Measurements from ENCODE around the gene MRTFB. TPM values are rescaled to one million over a fixed set of nuclear protein-coding genes. Genes with fewer than 3 reads are reported as not detected.

MRTFB gene
- total and polyA plus RNA-seq, 5 donors: 12.9 to 61.8 (median 44.8) TPM

DNA sequence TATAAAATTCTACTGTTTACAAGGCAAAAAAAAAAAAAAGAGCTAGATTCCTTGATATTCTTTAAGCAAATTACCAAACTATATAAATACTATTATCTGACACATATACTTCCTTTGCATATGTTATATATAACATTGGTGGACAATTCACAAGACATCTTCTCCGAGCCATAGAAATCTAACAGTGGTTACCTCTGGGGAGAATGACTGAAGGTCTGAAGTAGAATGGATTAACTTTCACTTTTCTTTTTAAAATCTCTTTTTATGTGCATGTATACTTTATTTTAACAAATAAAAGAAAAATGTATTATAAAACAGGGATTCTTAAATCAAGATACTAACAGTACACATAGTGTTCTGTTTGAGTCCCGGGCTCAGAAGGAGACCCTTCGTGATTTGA is 131.0 kb downstream of the MRTFB start:
- Histone ChIP-seq H3K27ac (ENCODE audit: low read length) (no peak overlapping the region), H3K9me3 (ENCODE audit: control insufficient read depth, low read length) (no peaks in the 10 kb centered on the region), H3K4me3 (ENCODE audit: low read length) (peak overlapping the region; percentile 45), H3K4me1 (ENCODE audit: control insufficient read depth, insufficient read depth, low read length) (peaks cover 7% of the 10 kb centered on the region), H3K27me3 (ENCODE audit: control insufficient read depth, insufficient read depth) (no peaks in the 10 kb centered on the region)
- ATAC-seq (no peak), DNase-seq (no peak)
- intact Hi-C loops (cut with DNase I): no loop called here
- 61% methylated on average over 3 of the region's 3 CpGs for WGBS

DNA sequence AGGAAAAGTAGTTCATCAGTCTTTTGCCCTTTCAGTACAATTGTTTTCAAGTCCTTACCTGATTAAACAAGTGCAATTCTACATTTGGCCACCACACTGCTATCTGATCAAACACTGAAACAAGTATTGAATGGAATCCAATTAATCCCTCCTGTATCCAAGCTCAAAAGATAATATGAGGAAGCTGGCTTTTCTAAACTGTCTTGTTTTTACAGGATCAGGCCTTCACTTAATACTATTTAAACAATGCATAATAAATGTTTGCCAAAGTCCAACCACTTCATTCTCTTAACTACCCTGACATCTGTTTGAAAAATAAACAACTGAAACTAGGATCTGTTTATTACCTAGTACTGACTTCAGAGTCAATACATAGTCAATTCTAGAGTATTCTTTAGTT is 131.6 kb downstream of the MRTFB start:
- H3K9me3 ChIP-seq (ENCODE audit: control insufficient read depth, low read length): no peaks in the 10 kb centered on the region
- no peaks in the 10 kb centered on the region for H3K27me3 ChIP-seq (ENCODE audit: control insufficient read depth, insufficient read depth)
- DNase-seq (no peak), ATAC-seq (peak; percentile 57 to 69)
- intact Hi-C loops (cut with DNase I): no loop called here
- no peak overlapping the region for H3K27ac ChIP-seq (ENCODE audit: low read length)
- H3K4me3 ChIP-seq (ENCODE audit: low read length): no peak overlapping the region
- H3K4me1 ChIP-seq (ENCODE audit: control insufficient read depth, insufficient read depth, low read length): peaks cover 7% of the 10 kb centered on the region

DNA sequence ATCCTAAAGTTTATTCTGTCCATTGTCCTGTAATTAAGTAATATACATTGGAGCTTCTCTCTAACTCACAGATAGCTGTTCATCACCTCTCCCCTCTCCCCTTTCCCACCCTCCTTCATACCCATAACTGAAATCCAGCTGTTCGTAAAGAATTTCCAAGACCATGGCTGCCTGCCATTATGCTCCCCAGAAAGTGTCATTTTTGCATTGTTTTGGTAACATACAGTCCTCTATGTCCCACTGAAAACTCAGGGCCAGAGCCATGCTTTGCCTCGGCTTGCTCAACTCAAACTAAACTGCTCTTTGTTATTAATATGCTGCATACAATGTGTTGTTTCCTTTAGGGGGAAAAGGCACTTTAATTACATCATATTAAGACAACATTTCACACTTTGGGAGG is 132.0 kb downstream of the MRTFB start:
- Histone ChIP-seq H3K27me3 (ENCODE audit: control insufficient read depth, insufficient read depth) (no peaks in the 10 kb centered on the region), H3K4me3 (ENCODE audit: low read length) (no peak overlapping the region), H3K9me3 (ENCODE audit: control insufficient read depth, low read length) (no peaks in the 10 kb centered on the region), H3K4me1 (ENCODE audit: control insufficient read depth, insufficient read depth, low read length) (peaks cover 7% of the 10 kb centered on the region), H3K27ac (ENCODE audit: low read length) (peak overlapping the region; percentile 51)
- 46% methylated on average over 2 of the region's 2 CpGs for WGBS
- DNase-seq (no peak), ATAC-seq (peak in 1 of 2 donors; percentile 31)
- intact Hi-C loops (cut with DNase I): no loop called here

DNA sequence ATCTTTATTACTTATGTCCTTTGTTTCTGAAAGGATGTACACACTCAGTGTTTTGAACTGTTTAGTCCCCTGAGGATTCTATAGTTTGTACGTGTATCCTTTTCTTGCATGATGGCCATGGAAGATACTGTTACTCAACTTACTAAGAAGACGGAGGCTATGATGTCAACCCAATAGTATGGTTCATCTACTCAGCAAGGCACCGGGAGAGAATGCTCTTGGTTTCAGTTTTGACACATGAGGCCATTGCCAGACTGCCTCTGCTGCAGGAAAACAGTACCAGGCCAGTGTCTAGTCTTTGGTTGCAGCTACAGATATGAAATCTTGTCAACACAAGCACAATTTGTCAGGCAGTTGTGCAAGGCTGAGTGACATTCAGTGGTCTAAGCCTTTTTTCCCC is 134.5 kb downstream of the MRTFB start:
- intact Hi-C loops (cut with DNase I): no loop called here
- H3K27me3 ChIP-seq (ENCODE audit: control insufficient read depth, insufficient read depth): no peaks in the 10 kb centered on the region
- H3K9me3 ChIP-seq (ENCODE audit: control insufficient read depth, low read length): no peaks in the 10 kb centered on the region
- H3K27ac ChIP-seq (ENCODE audit: low read length): no peak overlapping the region
- DNase-seq (no peak), ATAC-seq (no peak)
- WGBS: 71% methylated on average over 3 of the region's 3 CpGs
- H3K4me3 ChIP-seq (ENCODE audit: low read length): no peak overlapping the region
- H3K4me1 ChIP-seq (ENCODE audit: control insufficient read depth, insufficient read depth, low read length): peaks cover 6% of the 10 kb centered on the region

DNA sequence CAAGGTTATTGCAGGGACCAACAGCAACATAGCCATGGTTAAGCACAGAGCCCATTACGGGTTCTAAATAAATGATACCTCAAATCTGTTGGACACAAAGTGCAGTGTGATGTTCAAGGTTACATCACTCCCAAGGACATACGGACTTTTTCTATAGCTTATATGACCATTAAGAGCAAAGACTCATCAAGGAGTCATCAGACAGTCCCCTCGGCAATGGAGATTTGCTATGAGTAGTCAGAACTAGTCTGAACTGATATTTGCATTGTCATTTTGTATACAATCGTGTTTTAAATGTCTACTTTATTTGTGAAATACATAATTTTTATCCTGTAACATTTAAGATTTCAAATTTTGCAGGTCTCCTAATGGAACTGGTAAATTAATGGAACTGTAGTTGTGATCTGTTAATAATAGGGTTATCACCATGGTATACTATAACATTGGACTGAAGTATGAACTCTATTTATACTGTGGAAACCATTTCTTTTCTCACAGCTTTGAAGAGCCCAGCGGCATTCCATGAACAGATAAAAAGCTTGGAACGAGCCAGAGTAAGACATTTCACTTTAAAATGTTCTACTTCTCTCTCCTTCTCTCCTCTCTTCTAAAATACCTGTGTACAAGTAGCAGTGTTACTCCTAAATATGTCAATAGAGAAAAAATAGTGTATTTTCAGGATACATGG is 140.9 kb downstream of the MRTFB start:
- peaks cover 2% of the 10 kb centered on the region for H3K4me1 ChIP-seq (ENCODE audit: control insufficient read depth, insufficient read depth, low read length)
- ATAC-seq (peak; percentile 45 to 68), DNase-seq (no peak)
- no peaks in the 10 kb centered on the region for H3K27me3 ChIP-seq (ENCODE audit: control insufficient read depth, insufficient read depth)
- H3K4me3 ChIP-seq (ENCODE audit: low read length): no peak overlapping the region
- no peaks in the 10 kb centered on the region for H3K9me3 ChIP-seq (ENCODE audit: control insufficient read depth, low read length)
- no peak overlapping the region for H3K27ac ChIP-seq (ENCODE audit: low read length)
- 75% methylated on average over 6 of the region's 6 CpGs for WGBS
- intact Hi-C loops (cut with DNase I): no loop called here

DNA sequence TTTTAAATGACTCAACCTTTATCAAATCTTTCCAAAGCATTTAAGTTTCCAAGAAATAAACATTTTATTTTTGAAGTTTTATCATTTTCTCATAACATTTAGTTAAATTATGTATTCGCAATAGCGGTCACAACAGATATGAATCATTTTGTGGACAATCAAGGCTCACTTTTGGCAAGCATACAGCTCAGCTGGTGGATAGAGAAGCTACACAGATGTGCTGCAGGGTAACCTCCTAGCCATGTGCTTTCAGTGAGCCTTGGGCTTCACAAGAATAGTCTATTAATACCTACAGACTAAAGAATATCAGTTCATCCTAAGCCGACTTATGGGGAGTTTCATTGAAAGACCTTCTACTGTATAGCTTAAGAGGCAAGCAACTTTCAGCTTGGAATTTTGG is 144.8 kb downstream of the MRTFB start:
- intact Hi-C loops (cut with DNase I): no loop called here
- Histone ChIP-seq H3K27me3 (ENCODE audit: control insufficient read depth, insufficient read depth) (no peaks in the 10 kb centered on the region), H3K27ac (ENCODE audit: low read length) (no peak overlapping the region), H3K4me3 (ENCODE audit: low read length) (no peak overlapping the region), H3K4me1 (ENCODE audit: control insufficient read depth, insufficient read depth, low read length) (peaks cover 2% of the 10 kb centered on the region), H3K9me3 (ENCODE audit: control insufficient read depth, low read length) (no peaks in the 10 kb centered on the region)
- no peak for DNase-seq
- ATAC-seq: no peak
- WGBS: 94% methylated on average over 3 of the region's 3 CpGs

DNA sequence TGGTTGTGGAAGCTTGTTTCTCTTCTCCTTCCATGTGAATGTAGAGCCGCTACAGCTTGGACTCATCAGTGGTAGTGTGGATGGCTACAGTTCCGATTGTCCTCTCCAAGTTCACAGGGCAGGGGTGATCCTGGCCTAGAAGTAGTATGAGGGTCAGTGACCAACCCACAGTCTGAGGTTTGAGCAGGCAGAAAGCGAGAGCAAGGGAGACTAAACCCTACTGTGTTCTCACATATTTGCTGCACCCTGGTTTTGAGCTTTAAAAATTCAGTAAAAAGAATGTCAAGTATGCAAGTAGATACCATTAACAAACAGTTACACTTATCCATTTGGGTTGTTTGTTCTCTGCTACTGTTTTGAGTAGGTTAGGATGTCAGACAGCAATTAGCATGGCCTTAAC is 148.9 kb downstream of the MRTFB start:
- H3K4me3 ChIP-seq (ENCODE audit: low read length): no peak overlapping the region
- peak in 1 of 2 donors; percentile 16 for ATAC-seq
- H3K9me3 ChIP-seq (ENCODE audit: control insufficient read depth, low read length): no peaks in the 10 kb centered on the region
- no peak for DNase-seq
- intact Hi-C loops (cut with DNase I): no loop called here
- H3K27ac ChIP-seq (ENCODE audit: low read length): peak overlapping the region; percentile 13
- H3K27me3 ChIP-seq (ENCODE audit: control insufficient read depth, insufficient read depth): no peaks in the 10 kb centered on the region
- no peaks in the 10 kb centered on the region for H3K4me1 ChIP-seq (ENCODE audit: control insufficient read depth, insufficient read depth, low read length)
- WGBS: 90% methylated on average over 3 of the region's 3 CpGs

DNA sequence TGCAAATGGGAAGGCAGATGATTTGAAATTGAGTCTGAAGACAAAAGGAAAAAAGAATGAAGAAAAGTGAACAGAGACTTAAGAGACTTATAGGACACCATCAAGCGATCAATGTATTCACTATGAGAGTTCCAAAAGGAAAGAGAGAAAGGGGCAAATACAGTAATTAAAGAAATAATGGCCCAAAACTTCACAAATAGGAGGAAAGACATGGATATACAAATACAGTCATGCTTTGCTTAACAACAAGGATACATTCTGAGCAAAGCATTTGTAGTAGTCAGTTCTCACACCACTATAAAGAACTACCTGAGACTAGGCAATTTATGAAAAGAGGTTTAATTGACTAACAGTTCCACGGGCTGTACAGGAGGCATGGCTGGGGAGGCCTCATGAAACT is 152.5 kb downstream of the MRTFB start:
- no peak overlapping the region for H3K27ac ChIP-seq (ENCODE audit: low read length)
- DNase-seq (no peak), ATAC-seq (no peak)
- intact Hi-C loops (cut with DNase I): no loop called here
- H3K4me1 ChIP-seq (ENCODE audit: control insufficient read depth, insufficient read depth, low read length): no peaks in the 10 kb centered on the region
- WGBS: 97% methylated on average over 2 of the region's 2 CpGs
- H3K4me3 ChIP-seq (ENCODE audit: low read length): no peak overlapping the region
- H3K27me3 ChIP-seq (ENCODE audit: control insufficient read depth, insufficient read depth): no peaks in the 10 kb centered on the region
- no peaks in the 10 kb centered on the region for H3K9me3 ChIP-seq (ENCODE audit: control insufficient read depth, low read length)

DNA sequence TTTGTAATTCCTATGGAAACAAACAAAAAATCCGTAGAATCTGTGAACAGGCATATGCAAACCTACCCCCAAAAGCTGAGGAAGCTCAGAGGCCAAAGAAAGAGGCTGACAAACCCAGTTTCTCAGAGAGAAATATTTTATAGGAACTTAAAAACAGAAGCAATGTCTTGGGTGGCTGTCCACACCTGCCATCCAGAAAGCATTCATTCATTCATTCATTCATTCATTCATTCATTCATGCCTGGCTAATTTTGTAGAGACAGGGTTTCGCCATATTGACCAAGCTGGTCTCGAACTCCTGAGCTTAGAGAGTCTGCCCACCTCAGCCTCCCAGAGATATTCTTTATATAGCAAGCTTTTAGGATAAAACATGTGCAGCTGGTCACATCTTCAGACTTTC is 154.3 kb downstream of the MRTFB start:
- DNase-seq: no peak
- Histone ChIP-seq H3K9me3 (ENCODE audit: control insufficient read depth, low read length) (no peaks in the 10 kb centered on the region), H3K27ac (ENCODE audit: low read length) (no peak overlapping the region), H3K4me3 (ENCODE audit: low read length) (no peak overlapping the region), H3K27me3 (ENCODE audit: control insufficient read depth, insufficient read depth) (no peaks in the 10 kb centered on the region), H3K4me1 (ENCODE audit: control insufficient read depth, insufficient read depth, low read length) (no peaks in the 10 kb centered on the region)
- ATAC-seq: no peak
- 98% methylated on average over 3 of the region's 3 CpGs for WGBS
- intact Hi-C loops (cut with DNase I): no loop called here

DNA sequence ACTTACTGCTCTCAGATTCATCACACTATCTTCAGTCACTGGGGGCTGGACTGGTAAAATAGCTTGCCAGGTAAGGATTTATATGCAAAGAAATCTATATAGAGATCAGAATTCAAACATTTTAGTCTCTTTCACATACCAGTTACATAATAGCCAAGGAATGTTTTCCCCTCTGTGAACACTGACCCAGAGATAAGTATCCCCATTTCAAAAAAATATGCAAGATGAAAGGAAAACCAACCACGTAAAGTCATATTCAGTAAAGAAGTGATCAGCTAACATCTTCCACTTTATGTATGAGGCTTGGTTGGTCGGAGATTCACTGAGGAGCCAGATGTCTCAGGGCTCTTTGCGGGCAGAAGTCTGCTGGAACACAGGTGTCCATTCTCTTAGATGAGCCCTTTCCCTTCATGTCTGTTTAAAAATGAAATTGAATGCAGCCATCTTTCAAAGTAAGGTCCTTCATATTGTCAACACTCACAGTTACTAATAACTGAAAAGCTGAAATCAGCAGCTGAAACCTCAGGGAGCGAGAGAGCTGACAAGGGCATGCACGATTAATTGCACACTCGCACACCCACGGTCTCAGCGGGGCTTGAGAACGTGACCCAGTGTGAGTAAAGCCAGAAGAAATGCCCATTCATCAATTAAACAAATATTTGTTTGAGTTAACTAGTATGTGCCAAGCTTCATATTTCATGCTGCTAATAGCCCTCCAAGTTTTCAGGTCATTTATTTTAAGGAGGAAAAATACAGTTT is 161.2 kb downstream of the MRTFB start:
- intact Hi-C loops (cut with DNase I): no loop called here
- no peaks in the 10 kb centered on the region for H3K9me3 ChIP-seq (ENCODE audit: control insufficient read depth, low read length)
- H3K27me3 ChIP-seq (ENCODE audit: control insufficient read depth, insufficient read depth): no peaks in the 10 kb centered on the region
- no peak overlapping the region for H3K4me3 ChIP-seq (ENCODE audit: low read length)
- H3K27ac ChIP-seq (ENCODE audit: low read length): no peak overlapping the region
- 80% methylated on average over 9 of the region's 9 CpGs for WGBS
- DNase-seq (no peak), ATAC-seq (no peak)
- H3K4me1 ChIP-seq (ENCODE audit: control insufficient read depth, insufficient read depth, low read length): peaks cover 5% of the 10 kb centered on the region

DNA sequence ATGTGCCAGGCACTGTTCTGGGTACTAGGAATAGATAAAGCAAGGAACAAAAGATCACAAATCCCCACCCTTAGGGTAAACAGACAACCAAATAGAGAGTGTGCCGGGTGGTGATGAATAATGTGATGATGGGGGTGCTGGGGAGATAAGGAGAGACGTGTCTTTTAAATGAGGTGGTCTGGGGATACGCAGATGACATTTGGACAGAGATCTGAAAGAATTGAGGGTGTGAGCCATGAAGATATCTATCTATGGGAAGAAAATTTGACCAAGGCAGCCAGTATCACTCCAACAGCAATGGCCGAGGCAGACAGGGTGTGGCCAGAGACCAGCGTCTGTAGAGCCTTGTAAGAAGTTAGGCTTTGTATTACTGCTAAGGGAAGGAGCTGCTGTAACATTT is 165.3 kb downstream of the MRTFB start:
- WGBS: 71% methylated on average over 5 of the region's 5 CpGs
- no peak for ATAC-seq
- H3K4me3 ChIP-seq (ENCODE audit: low read length): no peak overlapping the region
- intact Hi-C loops (cut with DNase I): no loop called here
- H3K27ac ChIP-seq (ENCODE audit: low read length): peak overlapping the region; percentile 37
- DNase-seq: no peak
- H3K27me3 ChIP-seq (ENCODE audit: control insufficient read depth, insufficient read depth): no peaks in the 10 kb centered on the region
- H3K9me3 ChIP-seq (ENCODE audit: control insufficient read depth, low read length): no peaks in the 10 kb centered on the region
- H3K4me1 ChIP-seq (ENCODE audit: control insufficient read depth, insufficient read depth, low read length): peaks cover 9% of the 10 kb centered on the region

Data from right cardiac atrium (tissue), 5 donors.